ENCODE data around the gene PTPN14. TPM values are rescaled to one million over a fixed set of nuclear protein-coding genes. Genes with fewer than 3 reads are reported as not detected.
A peak's percentile ranks its signal among the peaks of the same experiment; 100 is the strongest.

The PTPN14 gene
- total RNA-seq, 1 donor from 2014 or later, result 43.7 TPM

DNA sequence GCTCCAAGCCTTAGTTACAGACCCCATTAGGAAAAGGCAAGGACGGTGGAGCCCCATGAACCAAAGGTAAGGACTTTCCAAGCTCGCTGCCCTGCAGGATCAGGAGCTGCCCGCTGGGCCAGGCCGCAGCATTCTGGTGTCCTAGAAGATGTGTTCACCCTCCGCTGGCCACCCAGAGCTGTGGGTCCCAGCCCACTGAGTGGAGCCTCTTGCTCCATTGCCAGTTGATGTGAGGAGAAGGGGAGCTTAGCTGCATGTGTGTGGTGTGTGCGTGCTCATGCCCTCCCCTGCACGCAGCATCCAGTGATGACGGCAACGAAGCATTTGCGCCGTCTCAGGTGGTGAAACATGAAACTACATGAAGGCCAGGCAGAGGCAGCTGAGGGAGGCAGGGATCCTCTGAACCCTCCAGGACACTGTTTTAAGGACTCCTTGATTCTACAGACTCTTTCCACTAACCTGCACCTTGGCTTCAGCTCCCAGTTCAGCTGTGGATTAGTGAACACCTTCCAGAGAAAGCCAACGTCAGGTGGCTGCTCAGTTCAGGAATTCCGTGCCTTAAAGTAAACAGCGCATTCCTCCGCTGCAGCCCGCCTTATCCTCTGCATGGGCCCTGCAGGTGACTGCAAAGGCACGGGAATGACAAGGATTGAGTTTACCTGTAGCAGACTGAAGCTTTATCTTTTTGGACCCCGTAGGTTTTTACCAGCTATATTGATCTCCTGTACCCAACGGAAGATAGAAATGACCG is 221.8 kb downstream of the PTPN14 start:
- no peak overlapping the region for H3K27ac ChIP-seq
- peak; percentile 8 for ATAC-seq
- TF ChIP-seq, protein P1, sequence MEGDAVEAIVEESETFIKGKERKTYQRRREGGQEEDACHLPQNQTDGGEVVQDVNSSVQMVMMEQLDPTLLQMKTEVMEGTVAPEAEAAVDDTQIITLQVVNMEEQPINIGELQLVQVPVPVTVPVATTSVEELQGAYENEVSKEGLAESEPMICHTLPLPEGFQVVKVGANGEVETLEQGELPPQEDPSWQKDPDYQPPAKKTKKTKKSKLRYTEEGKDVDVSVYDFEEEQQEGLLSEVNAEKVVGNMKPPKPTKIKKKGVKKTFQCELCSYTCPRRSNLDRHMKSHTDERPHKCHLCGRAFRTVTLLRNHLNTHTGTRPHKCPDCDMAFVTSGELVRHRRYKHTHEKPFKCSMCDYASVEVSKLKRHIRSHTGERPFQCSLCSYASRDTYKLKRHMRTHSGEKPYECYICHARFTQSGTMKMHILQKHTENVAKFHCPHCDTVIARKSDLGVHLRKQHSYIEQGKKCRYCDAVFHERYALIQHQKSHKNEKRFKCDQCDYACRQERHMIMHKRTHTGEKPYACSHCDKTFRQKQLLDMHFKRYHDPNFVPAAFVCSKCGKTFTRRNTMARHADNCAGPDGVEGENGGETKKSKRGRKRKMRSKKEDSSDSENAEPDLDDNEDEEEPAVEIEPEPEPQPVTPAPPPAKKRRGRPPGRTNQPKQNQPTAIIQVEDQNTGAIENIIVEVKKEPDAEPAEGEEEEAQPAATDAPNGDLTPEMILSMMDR (IDR thresholded peaks at IDR 0.05), result no peak

DNA sequence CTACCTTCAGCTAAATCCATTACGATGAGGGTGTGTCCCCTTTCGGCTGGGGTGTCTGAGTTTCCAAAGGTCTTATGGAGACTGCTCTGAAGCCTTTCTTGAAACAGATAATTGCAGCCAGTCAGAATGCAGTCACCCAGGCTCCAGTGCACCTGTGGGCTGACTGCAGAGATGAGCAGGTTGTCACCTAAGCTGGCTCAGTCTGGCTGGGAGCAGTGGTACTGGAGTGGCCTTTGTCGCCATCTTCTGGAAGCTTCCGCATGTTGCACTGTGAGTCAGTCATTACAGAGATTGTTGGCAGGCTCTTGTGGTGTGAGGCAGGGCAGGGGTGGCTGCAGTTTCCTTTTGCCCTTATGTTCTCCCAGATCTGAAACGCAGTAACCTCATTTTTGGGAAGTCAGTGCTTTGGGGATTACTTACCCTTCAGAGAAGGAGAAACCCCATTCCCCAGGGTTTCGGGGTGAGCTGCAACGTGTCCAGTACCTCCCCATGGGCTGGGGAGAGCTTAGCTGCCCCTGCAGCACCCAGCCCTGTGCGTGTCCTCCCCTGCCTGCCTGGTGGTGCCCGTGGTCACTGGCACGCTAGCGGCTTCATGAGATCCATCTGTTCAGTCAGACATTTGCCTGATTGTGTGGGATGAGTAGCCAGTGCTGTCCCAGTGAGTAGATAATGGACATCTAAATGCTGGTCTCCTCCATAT is 222.5 kb downstream of the PTPN14 start:
- H3K4me3 ChIP-seq, result no peak overlapping the region

More for the DNA sequence above, 221.8 kb downstream of the PTPN14 start:
- no peak for DNase-seq
- Histone ChIP-seq H3K36me3 (peaks cover 11% of the 10 kb centered on the region), H3K9me3 (no peaks in the 10 kb centered on the region), H3K4me3 (no peak overlapping the region), H3K27me3 (no peaks in the 10 kb centered on the region), H3K4me1 (no peaks in the 10 kb centered on the region)
- intact Hi-C loops (cut with DNase I), result loop anchor here (10.0 kb wide), 2 partner anchors 55 to 255 kb away; no protein-coding TSS in a partner anchor

DNA sequence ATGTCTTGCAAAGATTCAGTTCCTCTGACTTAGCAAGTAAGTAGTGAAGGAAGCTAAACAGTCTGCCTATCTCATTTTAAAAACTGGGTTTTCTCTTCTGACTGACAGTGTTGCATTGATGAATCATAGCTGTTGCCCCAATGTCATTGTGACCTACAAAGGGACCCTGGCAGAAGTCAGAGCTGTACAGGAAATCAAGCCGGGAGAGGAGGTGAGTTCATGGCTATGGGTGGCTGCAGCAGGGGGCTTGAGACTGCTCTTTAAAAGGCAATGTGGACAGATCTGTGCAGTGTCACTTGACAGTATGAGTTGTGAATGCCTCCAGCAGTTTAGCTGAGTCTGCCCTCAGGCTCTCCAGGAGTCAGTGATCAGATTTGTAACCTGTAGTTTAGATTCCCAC is 223.9 kb downstream of the PTPN14 start:
- TF ChIP-seq, protein P1 (IDR thresholded peaks at IDR 0.05), result no peak
- H3K4me3 ChIP-seq, result no peak overlapping the region
- no peak for DNase-seq
- peaks cover 11% of the 10 kb centered on the region for H3K36me3 ChIP-seq
- no peak overlapping the region for H3K27ac ChIP-seq
- intact Hi-C loops (cut with DNase I), result loop anchor here (10.0 kb wide), 1 partner anchor 53 kb away; no protein-coding TSS in a partner anchor
- H3K27me3 ChIP-seq, result no peaks in the 10 kb centered on the region
- no peak for ATAC-seq
- no peaks in the 10 kb centered on the region for H3K9me3 ChIP-seq
- H3K4me1 ChIP-seq, result no peaks in the 10 kb centered on the region

More for the DNA sequence above, 222.5 kb downstream of the PTPN14 start:
- DNase-seq (peak; percentile 80), ATAC-seq (peak; percentile 93)
- intact Hi-C loops (cut with DNase I), result loop anchor here (10.0 kb wide), 1 partner anchor 54 kb away; no protein-coding TSS in a partner anchor
- Histone ChIP-seq H3K27me3 (no peaks in the 10 kb centered on the region), H3K27ac (no peak overlapping the region), H3K9me3 (no peaks in the 10 kb centered on the region), H3K4me1 (no peaks in the 10 kb centered on the region), H3K36me3 (peaks cover 11% of the 10 kb centered on the region)
- TF ChIP-seq, protein P1 (IDR thresholded peaks at IDR 0.05), result peak; percentile 87

DNA sequence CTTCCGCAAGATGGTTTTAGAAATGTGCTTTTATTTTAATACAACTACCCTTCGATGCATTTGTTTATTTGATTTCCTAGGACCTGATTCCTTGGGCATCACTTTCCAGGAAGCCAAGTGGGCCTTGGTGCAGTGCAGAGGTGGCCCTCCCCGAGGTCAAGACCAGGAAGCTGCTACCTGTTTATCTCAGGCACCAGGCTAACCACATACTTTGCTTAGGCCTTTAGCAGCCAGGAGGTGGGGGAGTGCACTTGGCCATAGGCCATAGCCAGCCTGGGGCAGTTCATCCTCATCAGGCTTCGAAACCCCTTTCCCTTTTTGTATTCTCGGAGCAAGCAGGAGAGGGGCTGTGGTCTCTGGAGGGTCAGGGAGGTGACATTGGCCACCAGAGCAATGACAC is 225.0 kb downstream of the PTPN14 start:
- Histone ChIP-seq H3K4me1 (no peaks in the 10 kb centered on the region), H3K9me3 (no peaks in the 10 kb centered on the region), H3K27me3 (no peaks in the 10 kb centered on the region), H3K27ac (no peak overlapping the region), H3K4me3 (no peak overlapping the region), H3K36me3 (peaks cover 11% of the 10 kb centered on the region)
- intact Hi-C loops (cut with DNase I), result loop anchor here (10.0 kb wide), 1 partner anchor 52 kb away; no protein-coding TSS in a partner anchor
- DNase-seq, result no peak
- TF ChIP-seq, protein P1 (IDR thresholded peaks at IDR 0.05), result no peak
- ATAC-seq, result no peak

DNA sequence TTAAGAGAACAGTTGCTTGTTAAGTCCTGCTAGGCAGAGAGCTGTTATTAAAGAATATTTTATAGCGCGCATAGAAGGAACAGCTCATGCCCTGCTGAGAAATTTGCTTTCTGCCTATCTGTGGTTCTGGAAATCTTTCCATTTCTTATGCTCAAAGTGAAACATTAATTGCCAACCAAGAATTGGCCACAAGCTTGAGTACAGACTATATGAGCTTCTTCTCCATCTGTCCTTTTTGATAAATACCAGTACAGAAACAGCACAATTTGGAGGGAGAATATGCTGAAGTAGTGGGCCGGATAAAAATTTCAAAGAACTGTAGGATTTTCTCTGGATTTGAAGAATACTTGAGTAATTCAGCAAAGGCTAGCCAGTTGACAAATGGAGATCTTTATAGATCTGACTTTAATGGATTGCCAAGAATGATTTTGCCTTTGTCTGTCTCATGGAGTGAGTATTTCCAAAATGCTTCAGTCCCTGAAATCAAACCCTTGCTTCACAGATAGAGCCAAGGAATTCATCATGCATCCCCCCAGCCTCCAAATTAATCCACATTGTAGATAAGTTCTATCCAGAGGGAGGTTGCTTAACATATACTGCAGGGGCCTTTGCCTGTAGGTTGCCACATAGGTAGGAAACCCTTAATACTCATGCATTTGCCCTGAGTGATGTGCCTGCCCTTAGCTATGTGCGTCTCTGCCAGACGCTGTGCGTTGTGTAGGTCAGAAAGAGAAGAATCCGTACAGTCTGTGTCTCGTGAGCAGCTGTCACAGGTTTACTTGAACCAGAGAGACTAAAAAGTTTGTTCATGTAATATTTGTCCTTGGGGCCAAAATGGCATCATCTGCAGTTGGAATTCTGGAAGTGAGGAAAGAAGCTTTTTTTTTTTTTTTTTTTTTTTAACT is 226.3 kb downstream of the PTPN14 start:
- Histone ChIP-seq H3K27ac (no peak overlapping the region), H3K4me3 (no peak overlapping the region), H3K36me3 (peaks cover 9% of the 10 kb centered on the region), H3K4me1 (no peaks in the 10 kb centered on the region), H3K27me3 (no peaks in the 10 kb centered on the region), H3K9me3 (no peaks in the 10 kb centered on the region)
- DNase-seq (no peak), ATAC-seq (no peak)
- TF ChIP-seq, protein P1 (IDR thresholded peaks at IDR 0.05), result no peak
- intact Hi-C loops (cut with DNase I), result loop anchor here (10.0 kb wide), 1 partner anchor 50 kb away; no protein-coding TSS in a partner anchor

Data from upper lobe of right lung (tissue), 1 donor.